HG03103 (cell line): Measurements from ENCODE around the gene EFNA5.

ENCODE experiments used
- ATAC-seq: cut with Tn5 transposase; IDR thresholded peaks from one replicate; pipeline ENCODE4 v1.9.1; 2021; ENCODE audit warnings: low read depth; ENCODE audit not compliant: unreplicated experiment

Gene EFNA5

DNA sequence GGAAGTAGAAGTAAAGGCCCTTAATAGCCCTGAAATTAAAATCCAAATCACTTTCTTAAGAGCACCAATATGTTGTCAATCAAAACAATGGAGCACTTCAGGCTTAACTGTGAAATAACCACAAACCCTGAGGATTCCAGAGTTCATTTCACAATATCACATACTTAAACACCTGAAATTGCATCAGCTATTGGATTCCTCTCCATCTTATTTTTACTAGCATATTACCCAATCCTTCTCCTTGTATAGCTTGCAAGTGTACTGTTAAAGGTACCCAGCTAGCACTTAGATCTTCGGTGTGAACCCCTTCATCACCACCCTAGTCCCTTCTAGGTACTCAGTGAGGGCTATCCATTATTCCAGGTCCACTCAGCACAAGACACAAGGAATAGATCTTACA lies 287.3 kb downstream of the EFNA5 start:
- no peak for ATAC-seq

DNA sequence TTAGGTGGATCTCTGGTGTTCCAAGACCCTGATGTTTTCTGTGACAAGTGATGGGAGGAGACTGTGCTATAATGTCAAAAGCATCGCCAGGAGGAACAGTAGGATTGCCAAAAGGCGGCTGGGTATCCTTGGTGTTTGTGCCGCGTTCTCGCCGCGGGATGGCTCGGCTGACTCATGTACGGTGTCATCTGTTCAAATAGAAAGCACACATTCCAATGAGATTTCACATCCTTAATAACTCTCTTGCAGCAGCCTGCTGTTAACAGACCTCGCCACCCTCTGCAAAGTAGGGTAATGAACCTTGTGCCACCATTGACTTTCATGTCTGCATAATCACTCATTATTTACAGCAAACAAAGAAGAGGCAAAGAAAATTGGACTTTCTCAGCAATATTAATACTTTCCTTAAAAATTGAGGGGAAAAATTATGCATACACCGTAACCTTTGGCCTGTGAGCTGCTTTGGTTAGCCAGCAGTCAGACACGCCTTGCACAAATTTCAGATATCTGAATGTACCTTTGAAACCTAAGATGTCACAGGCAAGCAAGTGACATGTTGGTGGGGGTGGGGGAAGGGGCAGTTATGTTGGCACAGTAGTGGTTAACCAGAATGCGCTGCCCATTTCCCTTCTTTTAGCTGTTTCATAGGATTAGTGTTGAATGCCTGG lies 289.4 kb downstream of the EFNA5 start:
- no peak for ATAC-seq

DNA sequence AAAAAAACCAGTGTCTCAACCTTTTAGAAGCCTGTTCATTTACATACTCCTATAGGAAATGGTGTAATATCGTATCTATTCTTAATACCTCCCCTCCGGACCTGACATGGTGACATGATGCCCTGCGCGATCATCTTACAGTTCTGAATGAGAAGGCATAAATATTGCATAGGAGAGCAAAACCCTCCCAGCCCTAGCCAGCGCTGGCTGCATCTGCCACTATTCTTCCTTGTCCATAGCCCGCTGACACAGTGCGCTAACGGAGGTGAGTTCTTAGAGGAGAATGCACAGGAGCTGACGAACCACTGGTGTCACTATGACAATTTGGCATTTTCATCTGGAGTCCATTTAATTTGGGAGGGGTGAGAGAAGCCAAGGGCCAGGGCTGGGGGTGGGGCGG lies 290.1 kb downstream of the EFNA5 start:
- ATAC-seq: no peak

DNA sequence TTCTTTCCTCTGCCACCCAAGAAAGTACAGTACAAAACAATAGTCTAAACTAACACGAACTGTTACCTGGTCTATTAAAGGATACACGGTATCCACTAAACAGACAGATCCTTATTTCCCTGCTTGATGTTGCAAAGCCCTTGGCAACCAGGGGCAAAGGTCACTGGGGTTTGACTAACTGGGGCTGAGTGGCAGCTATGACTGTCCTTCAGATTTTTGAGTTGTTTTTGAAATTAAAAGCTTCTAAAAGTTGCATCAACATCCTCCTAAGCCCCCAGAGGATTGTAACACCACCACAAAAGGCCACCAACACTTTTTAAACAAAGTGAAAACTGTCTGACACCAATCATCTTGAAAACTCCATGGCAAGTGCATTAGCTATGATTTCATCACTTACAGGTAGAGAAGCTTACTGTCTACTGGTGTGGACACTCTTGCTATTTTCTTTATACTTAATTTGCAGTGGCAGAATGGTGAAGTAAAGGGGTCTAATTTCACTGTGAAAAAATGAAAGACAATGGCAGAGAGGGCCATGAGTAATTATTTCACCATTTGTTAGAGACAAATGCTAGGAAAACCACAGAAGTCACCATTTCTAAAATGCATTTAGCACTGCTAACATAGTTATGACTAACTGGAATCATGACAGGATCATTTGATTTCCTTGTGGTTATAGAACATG lies 292.4 kb downstream of the EFNA5 start:
- ATAC-seq: no peak

DNA sequence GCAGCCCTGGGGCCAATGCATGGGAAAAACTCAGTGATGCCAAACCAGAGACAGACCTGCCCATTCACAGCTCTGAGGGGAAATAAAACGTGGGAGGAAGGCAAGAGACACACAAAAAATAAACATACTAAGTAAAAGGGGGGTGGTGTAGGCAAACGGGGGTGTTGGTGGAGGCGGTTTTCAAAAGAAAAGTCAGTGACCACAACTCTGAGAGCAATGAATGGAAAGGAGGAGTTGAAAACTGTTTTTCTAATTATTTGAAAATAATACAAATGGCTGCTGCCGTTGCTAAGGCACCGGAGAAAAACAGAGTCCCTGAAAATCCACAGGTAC lies 293.5 kb downstream of the EFNA5 start:
- ATAC-seq: no peak

DNA sequence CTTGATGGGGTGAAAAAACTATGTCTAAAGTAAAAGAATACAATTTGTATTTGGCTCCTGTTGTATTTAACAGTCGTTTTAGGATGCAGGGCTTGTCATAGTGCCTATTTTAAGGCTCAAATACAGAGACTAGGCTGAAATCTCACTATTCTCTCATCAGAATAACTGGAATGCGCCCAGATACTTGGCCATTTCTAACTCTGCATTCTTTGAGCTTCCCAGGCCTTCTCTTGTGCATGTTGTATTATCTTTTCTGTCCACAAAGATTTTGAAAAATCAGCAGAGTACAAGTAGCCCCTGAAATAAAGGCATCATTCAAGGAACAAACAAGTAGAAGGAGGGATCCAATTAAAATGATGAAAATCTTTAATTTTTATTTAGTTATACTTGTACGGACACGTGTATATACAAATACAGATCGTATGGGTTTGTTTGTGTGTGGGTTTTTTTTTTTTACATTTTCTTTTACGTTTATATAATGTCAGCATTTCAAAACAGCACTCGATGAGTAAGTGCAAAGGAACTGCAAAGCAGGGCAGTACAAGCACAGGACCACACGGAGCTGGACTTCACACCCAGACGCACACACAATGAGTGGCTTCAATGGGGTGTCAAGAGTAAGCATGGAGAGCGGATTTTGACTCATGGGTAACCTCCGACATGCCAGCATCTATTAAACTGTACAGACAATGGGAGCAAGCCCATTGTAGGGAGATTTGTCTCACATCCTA lies 294.0 kb downstream of the EFNA5 start:
- ATAC-seq: no peak

DNA sequence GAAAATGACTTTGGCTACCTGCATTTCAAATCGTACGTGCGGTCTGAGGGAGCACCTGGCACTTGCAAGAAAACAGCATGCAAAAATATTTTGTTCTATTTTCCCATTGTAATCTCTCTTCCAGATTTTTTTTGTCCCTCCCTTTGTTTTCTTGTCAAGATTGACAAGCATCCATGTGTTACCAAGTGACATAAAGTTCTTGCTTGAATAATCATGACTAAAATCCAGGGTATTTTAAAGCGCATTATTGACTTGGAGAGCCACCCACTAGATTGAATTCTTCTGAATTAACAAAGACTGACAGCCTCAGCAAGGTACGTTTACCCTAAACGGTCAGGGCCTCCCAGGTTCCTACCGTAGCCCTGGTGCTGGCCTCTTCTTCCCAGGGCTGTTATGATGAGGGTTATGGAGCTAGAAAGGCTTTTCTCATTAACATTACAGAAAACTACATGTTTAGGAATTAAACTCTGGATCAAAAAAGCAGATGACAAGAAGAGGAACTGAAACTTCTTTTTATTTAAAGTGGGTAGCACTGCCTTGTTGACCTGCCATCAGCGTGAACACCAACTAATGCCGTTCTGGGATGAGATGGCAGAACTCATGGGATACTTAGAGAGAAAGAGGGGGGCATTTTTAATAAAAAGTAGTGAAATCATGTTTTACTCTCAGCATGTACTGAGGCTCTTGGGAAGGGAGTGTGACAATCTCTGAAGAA lies 297.0 kb downstream of the EFNA5 start:
- peak; percentile 68 for ATAC-seq

DNA sequence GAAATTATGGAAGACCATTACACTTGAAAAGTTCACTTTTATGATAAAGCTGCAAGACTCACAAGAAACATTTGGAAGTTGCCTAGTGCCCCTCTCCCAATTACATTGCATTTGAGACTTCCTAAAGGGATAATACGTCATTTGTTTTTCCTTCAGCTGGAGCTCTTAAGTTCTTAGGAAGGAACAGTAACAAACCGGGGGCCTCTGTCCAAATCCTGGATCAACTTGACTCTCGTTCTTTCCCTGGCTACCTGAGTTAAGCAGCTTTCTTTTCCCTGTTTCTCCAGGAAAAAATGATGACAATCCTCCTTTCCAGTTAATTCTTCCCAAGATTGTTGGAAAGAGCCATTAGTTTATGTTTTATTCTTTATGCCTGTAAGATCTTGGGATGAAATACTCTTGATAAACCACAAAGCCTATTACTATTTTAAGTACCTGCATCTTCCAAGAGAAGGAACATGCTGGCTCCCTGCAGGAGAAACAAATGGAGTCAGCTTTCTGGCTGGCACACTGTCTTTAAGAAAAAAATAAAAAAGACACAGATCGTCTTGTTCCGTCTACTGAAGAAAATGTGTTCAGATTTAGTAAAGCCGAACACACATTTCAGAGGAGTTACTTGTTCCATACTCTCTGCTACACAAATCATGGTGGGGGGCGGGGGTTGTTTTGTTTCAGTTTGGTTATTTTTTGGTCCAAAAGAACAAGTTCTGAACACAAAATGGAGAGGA lies 297.9 kb downstream of the EFNA5 start:
- no peak for ATAC-seq

DNA sequence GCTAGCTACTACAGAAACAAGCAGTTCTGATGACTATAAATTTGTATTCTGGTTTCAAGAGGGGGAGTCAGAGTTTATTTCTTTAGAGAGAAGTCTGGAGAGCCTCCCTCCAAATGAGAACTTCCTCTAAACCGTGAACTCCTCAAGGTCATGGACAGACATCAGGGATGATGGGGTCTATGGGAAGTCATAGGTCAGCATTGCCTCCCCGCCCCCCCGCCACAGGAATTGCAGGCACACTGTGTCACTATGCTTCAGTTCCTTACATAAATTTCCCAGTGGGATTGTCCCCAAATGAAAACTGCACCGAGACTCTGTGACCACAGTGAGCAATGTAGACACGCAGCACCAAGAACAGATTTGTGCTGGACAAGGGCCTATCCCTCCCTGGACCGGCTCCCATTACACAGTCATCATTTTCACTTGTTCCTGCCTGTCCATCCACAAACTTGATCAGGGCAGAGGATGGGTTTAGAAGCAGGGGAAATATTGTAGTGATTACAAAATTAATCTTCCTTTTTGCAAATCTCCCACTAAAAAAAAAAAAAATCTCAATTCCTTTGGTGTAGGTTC lies 300.3 kb downstream of the EFNA5 start:
- no peak for ATAC-seq

DNA sequence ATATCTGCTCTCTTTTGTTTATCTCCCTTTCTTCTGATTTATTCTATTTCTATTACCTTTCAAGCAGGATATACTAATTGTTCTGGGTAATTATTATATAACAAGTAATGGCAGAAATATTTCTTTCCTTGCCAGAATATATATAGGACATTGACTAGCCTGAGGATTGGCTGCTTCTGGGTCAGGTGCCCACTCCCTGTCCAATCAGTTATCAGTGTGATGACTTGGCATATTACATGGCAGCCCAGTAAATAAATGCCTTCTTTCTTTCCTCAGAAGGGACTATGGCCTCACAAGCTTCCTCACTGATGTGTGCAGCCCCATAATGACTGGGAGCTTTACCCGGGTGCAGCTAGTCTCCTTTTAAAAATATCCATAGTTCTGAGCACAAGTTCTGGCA lies 301.1 kb downstream of the EFNA5 start:
- no peak for ATAC-seq

DNA sequence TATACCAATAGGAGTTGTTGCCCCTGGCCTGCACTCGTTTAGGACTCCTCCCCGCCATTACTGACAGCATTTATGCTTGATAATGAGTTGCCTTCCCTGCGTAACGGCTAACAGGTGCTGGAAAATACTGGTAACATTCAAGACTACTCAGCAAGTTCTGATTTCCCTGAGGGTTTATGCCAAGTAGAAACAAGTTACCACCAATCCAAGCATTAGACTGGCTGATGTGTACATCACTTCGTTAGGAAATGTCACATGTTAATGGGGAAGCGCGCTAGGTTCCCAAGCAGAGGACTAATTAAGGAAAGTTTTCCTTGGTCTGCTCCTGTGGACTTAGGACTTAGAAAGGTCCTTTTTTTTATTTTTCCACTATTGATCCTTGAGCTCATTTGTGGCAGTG lies 302.1 kb downstream of the EFNA5 start:
- no peak for ATAC-seq

DNA sequence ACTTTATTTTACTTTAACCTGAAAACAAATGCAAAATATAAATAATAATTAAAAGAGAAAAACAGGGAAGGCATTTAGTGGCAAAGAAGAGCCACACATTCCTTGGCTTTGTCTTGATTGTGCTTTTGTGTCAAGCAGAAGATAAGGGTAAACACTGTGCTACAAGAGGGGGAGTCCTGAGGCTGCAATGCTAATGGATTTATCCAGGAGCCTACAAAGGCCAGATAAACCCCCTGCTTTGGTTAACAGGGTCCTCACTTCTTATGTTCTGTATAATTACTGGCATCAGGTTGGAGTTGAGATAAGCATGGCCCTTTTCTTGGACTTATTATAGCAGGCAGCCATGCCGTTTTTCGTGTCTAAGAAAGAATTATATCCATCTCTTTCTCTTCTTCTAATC lies 302.8 kb downstream of the EFNA5 start:
- no peak for ATAC-seq

DNA sequence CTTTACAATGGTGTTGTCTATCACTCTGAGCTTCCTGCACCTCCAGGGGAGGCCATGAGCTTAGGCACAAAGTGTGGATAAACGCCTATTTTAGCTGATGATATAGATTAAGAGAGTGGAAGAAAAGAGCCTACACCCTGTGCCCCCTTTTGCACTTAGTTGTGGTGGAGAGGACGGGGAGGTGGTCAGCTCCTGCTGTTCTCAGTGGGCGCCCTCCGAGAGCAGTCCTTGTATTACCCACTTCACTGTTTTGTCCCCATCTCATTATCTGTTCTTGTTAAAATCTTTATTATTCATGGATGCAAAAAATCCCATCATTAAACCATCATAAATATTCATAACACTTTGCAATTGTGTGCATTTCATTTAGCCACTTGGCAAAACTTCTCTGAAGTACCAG lies 303.3 kb downstream of the EFNA5 start:
- no peak for ATAC-seq

DNA sequence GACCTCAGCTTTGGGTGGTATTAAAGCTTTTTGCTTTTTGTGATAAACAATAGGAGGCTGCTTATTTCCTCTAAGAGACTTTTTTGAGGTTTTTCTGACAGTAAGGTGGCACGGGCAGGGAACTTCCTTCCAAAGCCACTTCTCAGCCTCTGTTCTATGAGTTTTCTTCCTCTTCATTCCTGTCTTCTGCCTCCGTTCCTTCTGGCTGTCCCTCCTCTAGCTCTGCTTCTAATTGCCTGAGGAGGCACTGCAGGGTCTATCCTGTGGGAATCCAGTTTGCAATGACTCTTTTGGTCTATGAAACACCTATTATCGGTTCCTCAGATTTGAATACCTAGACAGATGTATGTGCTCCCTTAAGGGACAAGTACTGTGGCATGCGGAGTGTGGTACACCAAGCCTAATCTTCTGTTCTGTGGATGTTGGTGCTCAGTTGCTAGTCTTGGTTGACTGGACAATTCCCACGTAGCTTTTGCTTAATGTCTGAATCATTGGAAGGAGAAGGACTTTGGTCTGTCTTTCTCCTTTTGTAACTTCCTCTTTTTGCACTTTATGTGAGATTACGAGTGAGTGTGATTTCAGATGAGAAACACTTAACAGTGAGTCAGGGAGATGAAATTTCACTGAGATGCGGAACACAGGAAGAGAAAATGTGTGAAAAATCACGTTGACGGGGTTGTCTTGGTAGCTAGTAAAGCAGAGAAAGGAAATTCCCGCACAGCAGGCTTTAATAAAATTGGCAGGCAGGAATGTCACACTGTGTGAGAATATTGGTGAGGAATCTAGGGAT lies 305.2 kb downstream of the EFNA5 start:
- peak; percentile 54 for ATAC-seq

DNA sequence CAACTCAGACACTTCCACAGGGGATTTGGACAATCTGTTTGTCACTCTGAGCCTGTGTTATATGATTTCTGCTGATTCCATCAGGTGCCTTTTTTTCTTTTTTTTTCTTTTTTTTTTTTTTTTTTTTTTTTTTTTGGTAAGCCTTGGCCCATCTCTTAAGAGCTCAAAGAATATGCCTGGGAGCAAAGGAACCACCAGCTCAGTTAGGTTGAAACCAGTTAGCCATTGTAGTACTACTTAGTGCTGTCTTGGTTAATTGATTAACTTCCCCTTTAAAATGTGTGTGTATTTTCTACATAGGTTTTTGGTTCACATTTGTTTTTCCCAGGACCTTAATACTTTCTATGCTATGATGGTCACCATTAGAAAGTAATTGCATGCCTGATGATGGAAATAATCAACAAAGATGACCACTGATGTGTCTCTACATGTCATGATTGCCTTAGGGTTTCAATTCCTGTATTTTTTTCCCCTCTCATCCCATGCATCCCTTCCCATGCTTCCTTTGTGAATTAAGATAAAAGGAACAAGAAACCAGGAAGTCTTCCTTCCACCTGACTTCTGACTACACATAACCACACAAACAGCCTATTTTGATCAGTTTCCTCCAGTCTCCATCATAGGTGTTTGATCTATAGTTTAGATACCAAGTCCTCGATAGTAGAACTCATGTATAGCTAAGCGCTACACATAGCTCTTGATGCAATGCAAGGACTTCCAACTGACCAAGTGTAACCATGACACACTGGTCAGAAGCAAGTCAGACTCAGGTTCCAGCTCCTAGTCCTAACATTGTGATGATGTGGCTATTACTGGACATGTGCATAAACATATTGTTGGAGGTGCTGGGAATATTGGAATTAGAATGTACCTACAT lies 306.1 kb downstream of the EFNA5 start:
- ATAC-seq: peak; percentile 5

DNA sequence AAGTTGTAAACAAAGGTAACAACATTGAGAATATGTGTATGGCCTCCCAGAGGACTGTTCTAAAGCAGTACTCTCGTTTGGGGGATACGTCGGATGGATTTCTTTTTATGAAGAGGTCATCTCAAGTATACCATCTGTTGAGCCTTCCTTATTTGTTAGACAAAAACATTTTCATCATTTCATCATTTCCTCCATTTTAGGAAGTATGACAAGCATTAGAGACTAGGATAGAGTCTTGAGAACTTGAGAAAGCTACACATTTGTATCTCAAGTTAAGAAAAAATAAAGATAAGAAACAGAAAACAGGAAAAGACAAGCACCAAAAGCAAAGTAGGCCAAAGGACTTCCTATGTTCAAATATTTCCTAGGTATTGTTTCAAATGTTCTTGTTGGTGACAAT lies 307.0 kb downstream of the EFNA5 start:
- no peak for ATAC-seq

DNA sequence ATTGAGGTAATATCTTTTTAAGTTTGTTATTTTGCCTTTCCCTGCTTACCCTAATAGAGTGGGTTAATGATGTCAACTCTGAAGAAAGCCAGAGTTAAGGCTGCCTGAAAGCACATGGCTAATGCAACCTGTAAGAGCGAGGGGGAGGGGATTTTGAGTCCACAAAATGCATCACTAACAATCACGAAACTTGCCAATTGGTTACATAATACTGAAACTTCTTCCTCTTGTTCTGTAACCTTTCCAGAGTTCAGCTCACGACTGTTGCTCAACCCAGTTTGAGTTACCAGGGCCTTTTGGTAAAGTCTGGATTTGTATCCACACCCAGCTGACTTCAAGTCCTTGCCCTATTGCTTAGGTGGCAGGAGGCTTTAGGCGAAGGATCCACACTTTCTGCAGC lies 308.8 kb downstream of the EFNA5 start:
- ATAC-seq: no peak

DNA sequence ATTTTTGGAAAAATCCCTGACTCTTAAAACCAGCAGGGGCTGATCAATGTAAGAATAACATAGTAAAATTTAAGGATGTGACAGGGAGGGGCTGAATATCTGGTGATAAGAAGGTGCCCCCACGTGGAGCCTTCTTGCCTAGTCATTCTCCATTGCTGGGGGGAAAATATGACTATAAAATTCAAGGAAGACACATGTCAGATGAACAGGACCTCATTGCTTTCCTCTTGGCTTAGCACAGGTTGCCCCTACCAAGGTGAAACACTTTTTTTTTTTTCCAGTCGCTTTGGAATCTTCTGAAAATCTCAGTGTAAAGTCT lies 310.9 kb downstream of the EFNA5 start:
- no peak for ATAC-seq
